Mucosa of stomach (tissue), 1 donor: ENCODE results near the gene A4GALT.
"Not testable (repeated sequence)": the region's sequence is repeated elsewhere in the genome, so short reads cannot be mapped to it uniquely, and the experiment has no call there.

Experiments used
- H3K27me3 ChIP-seq: one replicate; pipeline ENCODE4 v1.7.0; 2013; ENCODE audit warnings: mild to moderate bottlenecking, low read length; ENCODE audit not compliant: control insufficient read depth, insufficient read depth
- H3K36me3 ChIP-seq: one replicate; pipeline ENCODE4 v1.7.0; 2013; ENCODE audit warnings: low read length; ENCODE audit not compliant: control insufficient read depth, insufficient read depth
- H3K4me1 ChIP-seq: one replicate; pipeline ENCODE4 v1.7.0; 2013; ENCODE audit warnings: mild to moderate bottlenecking, low read length; ENCODE audit not compliant: control insufficient read depth, insufficient read depth
- H3K4me3 ChIP-seq: one replicate; pipeline ENCODE4 v1.7.0; 2013; ENCODE audit warnings: low read length
- H3K9ac ChIP-seq: one replicate; pipeline ENCODE4 v1.7.0; 2013; ENCODE audit warnings: mild to moderate bottlenecking, low read length, moderate library complexity
- H3K9me3 ChIP-seq: one replicate; pipeline ENCODE4 v1.7.0; 2013; ENCODE audit warnings: mild to moderate bottlenecking, low read length, moderate library complexity; ENCODE audit not compliant: control insufficient read depth
- donor health status: Pancreatic carcinoma.

A4GALT gene

GRCh38 chr22:42670046-42670445, 50.6 kb downstream of the A4GALT start:
- H3K9ac ChIP-seq, result no peak overlapping the region

GRCh38 chr22:42666393-42666792, 54.3 kb downstream of the A4GALT start:
- not testable (repeated sequence) for H3K9me3 ChIP-seq, H3K36me3 ChIP-seq, H3K4me3 ChIP-seq, H3K4me1 ChIP-seq, H3K27me3 ChIP-seq, H3K9ac ChIP-seq

More at GRCh38 chr22:42670046-42670445, 50.6 kb downstream of the A4GALT start:
- Histone ChIP-seq H3K36me3 (no peaks in the 10 kb centered on the region), H3K4me3 (no peak overlapping the region), H3K27me3 (no peaks in the 10 kb centered on the region), H3K9me3 (no peaks in the 10 kb centered on the region), H3K4me1 (no peaks in the 10 kb centered on the region)

GRCh38 chr22:42664976-42665831, 55.5 kb downstream of the A4GALT start:
- Histone ChIP-seq H3K4me1 (peaks cover 7% of the 10 kb centered on the region), H3K27me3 (peaks cover 9% of the 10 kb centered on the region), H3K9ac (no peak overlapping the region), H3K36me3 (no peaks in the 10 kb centered on the region), H3K4me3 (no peak overlapping the region), H3K9me3 (no peaks in the 10 kb centered on the region)

- Histone ChIP-seq H3K9me3 (no peaks in the 10 kb centered on the region), H3K4me1 (peaks cover 7% of the 10 kb centered on the region), H3K4me3 (peak overlapping the region; percentile 4), H3K9ac (peak overlapping the region; percentile 70), H3K36me3 (no peaks in the 10 kb centered on the region), H3K27me3 (peaks cover 9% of the 10 kb centered on the region)
Measured at GRCh38 chr22:42661985-42662831, 58.5 kb downstream of the A4GALT start.

DNA sequence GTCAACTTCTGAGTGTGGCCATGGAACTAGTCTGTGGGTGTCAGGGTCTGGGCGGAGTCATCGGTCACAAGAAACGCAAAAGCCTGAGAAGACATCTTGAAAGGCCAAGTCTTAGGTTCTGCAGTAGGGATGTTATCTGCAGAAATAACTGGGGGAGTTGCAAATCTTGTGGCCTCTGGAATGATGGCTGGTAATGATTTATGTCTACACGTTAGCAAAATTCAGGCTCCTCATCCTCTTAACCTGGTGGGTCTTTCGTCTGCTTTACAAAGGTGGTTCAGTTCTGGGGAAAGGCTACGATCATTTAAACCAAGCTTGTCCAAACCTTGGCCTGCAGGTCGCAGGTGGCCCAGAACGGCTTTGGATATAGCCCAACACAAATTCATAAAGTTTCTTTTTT, 64.1 kb downstream of the A4GALT start:
- Histone ChIP-seq H3K9me3 (no peaks in the 10 kb centered on the region), H3K9ac (no peak overlapping the region), H3K36me3 (no peaks in the 10 kb centered on the region), H3K4me1 (peaks cover 11% of the 10 kb centered on the region), H3K27me3 (no peaks in the 10 kb centered on the region), H3K4me3 (no peak overlapping the region)

GRCh38 chr22:42655693-42656092, 65.0 kb downstream of the A4GALT start:
- Histone ChIP-seq H3K27me3 (no peaks in the 10 kb centered on the region), H3K36me3 (no peaks in the 10 kb centered on the region), H3K9ac (no peak overlapping the region), H3K4me1 (peaks cover 11% of the 10 kb centered on the region), H3K9me3 (no peaks in the 10 kb centered on the region), H3K4me3 (no peak overlapping the region)

DNA sequence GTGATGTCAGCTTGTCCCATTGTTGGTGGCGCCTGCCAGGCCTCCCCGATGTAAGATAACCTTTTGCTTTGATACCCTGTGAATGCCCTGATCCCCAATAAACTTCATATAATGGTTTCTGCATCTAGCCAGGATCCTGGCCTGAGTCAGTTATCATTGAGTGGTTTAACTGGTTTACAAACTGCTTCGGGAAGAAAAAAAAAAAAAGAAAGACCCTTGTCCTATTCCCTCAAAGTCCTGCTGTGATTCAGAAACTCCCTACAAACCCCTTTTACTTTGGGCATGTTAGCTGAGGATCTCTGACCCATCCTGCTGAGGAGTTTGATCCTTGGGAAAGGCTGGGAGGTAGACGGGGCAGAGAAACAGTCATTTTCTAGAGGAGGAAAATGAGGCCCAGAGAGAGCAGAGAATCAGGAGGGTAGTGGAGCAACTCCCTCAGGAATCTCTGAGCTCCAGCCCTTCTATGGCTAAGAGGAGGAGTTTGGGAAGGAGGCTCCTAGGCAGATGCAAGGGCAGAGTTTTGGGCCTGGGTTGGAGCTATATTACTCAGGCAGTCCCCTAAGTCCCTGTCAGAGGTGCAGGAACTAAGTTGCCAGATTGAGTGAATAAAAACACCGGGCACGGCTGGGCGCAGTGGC, 66.1 kb downstream of the A4GALT start:
- peaks cover 14% of the 10 kb centered on the region for H3K4me1 ChIP-seq
- no peak overlapping the region for H3K9ac ChIP-seq
- no peaks in the 10 kb centered on the region for H3K27me3 ChIP-seq
- H3K9me3 ChIP-seq, result no peaks in the 10 kb centered on the region
- H3K36me3 ChIP-seq, result no peaks in the 10 kb centered on the region
- no peak overlapping the region for H3K4me3 ChIP-seq

DNA sequence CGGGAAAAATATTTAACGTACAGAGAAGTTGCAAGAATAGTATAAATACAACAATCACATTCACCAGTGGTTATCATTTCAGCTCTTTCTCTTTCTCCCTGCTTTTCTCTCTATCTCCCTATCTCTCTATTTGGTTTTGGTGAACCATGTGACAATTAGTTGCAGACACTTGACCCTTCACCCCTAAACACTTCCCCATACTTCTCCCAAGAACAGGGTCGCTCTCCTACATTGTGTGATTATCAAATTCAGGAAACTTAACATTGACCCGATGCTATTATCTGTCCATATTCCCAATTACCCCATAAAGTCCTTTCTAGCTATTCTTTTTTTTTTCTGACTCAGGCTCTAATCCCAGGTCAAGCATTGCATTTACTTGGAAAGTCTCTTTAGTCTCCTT, 66.7 kb downstream of the A4GALT start:
- Histone ChIP-seq H3K4me1 (peaks cover 16% of the 10 kb centered on the region), H3K9me3 (no peaks in the 10 kb centered on the region), H3K9ac (no peak overlapping the region), H3K27me3 (no peaks in the 10 kb centered on the region), H3K36me3 (no peaks in the 10 kb centered on the region), H3K4me3 (no peak overlapping the region)

GRCh38 chr22:42651134-42651533, 69.5 kb downstream of the A4GALT start:
- Histone ChIP-seq H3K4me1 (peaks cover 43% of the 10 kb centered on the region), H3K27me3 (no peaks in the 10 kb centered on the region), H3K4me3 (no peak overlapping the region), H3K9me3 (no peaks in the 10 kb centered on the region), H3K36me3 (no peaks in the 10 kb centered on the region), H3K9ac (no peak overlapping the region)

DNA sequence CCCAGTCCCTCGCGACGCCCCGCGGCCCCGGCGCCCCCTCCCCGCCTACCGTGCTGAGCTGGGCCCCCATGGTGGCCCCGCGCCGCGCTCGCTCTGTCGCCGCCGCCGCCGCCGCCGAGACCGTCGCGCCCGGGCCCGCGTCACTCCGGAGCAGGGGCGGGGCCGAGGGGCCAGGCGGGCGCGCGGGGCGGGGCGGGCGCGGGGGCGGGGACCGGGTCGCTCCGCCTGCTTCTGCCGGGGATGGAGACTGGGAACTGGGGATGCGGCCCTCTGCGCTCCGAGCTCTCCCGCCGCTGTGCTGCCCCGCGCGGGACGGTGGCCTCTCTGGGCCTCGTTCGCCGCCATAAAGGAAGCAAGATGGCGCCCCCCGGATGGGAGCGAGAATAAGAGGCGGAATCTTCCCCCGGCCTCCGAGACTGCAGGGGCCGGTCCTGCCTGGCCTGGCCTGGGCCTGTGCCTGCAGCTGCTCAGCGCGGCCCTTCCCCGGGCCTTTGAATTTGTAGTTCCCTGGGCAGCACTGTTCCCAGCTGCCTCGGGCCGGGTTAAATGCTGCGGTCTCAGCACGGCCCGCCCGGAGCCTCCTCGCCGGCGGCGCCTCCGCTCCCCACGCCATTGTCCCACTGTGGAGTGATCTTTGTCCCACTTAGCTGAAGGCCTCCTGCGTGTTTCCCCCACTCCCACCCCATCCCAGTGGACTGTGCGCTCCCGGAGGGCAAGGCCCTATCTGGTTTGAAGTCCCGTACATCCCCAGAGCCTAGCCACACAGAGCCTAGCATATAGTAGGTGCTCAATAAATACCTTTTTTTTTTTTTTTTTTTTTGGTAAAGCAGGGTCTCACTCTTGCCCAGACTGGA, 71.2 kb downstream of the A4GALT start, which contains the start of gene CYB5R3:
Gene CYB5R3 (minus strand): TSS at position 147 of the 854 bp plus-strand sequence. CDS start 77 bp downstream, at position 70.
- peaks cover 57% of the 10 kb centered on the region for H3K4me1 ChIP-seq
- peak within 1 kb of the TSS; percentile 76 for H3K9ac ChIP-seq
- H3K27me3 ChIP-seq, result no peaks in the 10 kb centered on the region
- no peaks in the 10 kb centered on the region for H3K36me3 ChIP-seq
- H3K9me3 ChIP-seq, result no peaks in the 10 kb centered on the region
- peak within 1 kb of the TSS; percentile 71 for H3K4me3 ChIP-seq
